DOHH2 (cell line): Measurements from ENCODE around the gene SAP30L.

Experiments
- EZH2phosphoT487 ChIP-seq: fragments of 200-600 bp; sonication (generic); IDR thresholded peaks from 2 replicates; pipeline ENCODE4 v1.6.1; 2017; ENCODE audit warnings: borderline replicate concordance, mild to moderate bottlenecking, antibody characterized with exemption, low read length, moderate library complexity, mixed read lengths
- TF ChIP-seq, protein P1 (sequence below): fragments of 200-600 bp; sonication (generic); IDR thresholded peaks from one replicate; pipeline ENCODE4 v1.5.1; 2014; ENCODE audit warnings: antibody characterized with exemption, mild to moderate bottlenecking, low read depth, low read length; ENCODE audit not compliant: poor library complexity, severe bottlenecking

DNA sequence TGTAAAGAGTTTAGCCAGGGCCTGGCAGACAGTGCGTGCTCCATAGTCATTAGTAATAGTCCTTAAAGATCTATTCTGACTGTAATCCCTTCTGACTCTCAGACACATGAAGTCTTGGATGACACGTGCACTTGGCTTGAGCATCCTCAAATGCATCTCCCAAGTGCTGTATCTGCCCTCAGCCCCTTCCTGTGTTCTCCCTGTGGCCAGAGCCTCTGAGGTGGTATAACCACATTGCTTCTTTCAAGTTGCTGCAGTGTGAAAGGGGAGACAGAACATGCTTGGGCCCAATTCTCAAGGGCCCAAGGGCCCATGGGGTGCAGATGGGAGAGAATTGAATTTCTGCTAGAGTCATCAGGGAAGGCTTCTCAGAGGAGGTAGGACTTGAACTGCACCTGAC is 62.3 kb downstream of the SAP30L start:
- TF ChIP-seq, protein P1, sequence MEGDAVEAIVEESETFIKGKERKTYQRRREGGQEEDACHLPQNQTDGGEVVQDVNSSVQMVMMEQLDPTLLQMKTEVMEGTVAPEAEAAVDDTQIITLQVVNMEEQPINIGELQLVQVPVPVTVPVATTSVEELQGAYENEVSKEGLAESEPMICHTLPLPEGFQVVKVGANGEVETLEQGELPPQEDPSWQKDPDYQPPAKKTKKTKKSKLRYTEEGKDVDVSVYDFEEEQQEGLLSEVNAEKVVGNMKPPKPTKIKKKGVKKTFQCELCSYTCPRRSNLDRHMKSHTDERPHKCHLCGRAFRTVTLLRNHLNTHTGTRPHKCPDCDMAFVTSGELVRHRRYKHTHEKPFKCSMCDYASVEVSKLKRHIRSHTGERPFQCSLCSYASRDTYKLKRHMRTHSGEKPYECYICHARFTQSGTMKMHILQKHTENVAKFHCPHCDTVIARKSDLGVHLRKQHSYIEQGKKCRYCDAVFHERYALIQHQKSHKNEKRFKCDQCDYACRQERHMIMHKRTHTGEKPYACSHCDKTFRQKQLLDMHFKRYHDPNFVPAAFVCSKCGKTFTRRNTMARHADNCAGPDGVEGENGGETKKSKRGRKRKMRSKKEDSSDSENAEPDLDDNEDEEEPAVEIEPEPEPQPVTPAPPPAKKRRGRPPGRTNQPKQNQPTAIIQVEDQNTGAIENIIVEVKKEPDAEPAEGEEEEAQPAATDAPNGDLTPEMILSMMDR, result no peak
- TF ChIP-seq EZH2phosphoT487, result no peak
